H1 (cell line): Measurements from ENCODE around the gene CFAP97D2. TPM values are rescaled to one million over a fixed set of nuclear protein-coding genes. Genes with fewer than 3 reads are reported as not detected.

ENCODE experiments used
- CTCF ChIA-PET: fragments of 300-600 bp; sonication (Branson Sonifier 250); formaldehyde crosslinking; loops from one replicate; lab custom pipeline; 2021; ENCODE audit not compliant: partially characterized antibody; lab: Charles Lee
- POLR2A ChIA-PET: fragments of 300-600 bp; sonication (Branson Sonifier 250); formaldehyde crosslinking; loops from one replicate; lab custom pipeline; 2021; ENCODE audit warnings: inconsistent platforms; ENCODE audit not compliant: partially characterized antibody; lab: Charles Lee
- DNase-seq, 2 experiments: peaks; one replicate each; pipeline versions ENCODE4 v3.0.0 to v3.0.0-alpha.2; 2010 to 2022; ENCODE audit warnings: low spot score in 2 of 2, low read depth in 1 of 2, mixed read lengths in 1 of 2
- FAIRE-seq: peaks from 2 replicates; lab custom pipeline; 2011; peaks lifted over from hg19 to GRCh38; lab: Jason Lieb, UNC
- H2AFZ ChIP-seq: 2 replicates; pipeline ENCODE4 v1.8.1; 2012; ENCODE audit warnings: low read length, inconsistent platforms
- H2AK5ac ChIP-seq: 2 replicates; pipeline ENCODE4 v1.6.1; 2013; ENCODE audit warnings: low read depth, low read length
- H2BK120ac ChIP-seq: replicated peaks from 2 replicates; pipeline ENCODE3; 2013; ENCODE audit warnings: low read depth, low read length, inconsistent platforms
- H2BK12ac ChIP-seq: 2 replicates; pipeline ENCODE4 v1.6.1; 2013; ENCODE audit warnings: low read depth, low read length
- H2BK15ac ChIP-seq: 2 replicates; pipeline ENCODE4 v1.6.1; 2013; ENCODE audit warnings: low read length
- H2BK20ac ChIP-seq: 2 replicates; pipeline ENCODE4 v1.6.1; 2013; ENCODE audit warnings: low read length
- H2BK5ac ChIP-seq: 2 replicates; pipeline ENCODE4 v1.6.1; 2013; ENCODE audit warnings: low read depth, low read length
- H3K14ac ChIP-seq: 2 replicates; pipeline ENCODE4 v1.6.1; 2013; ENCODE audit warnings: inconsistent platforms; ENCODE audit not compliant: insufficient read length
- H3K18ac ChIP-seq: 2 replicates; pipeline ENCODE4 v1.6.1; 2013; ENCODE audit warnings: low read length; ENCODE audit errors: extremely low read depth
- H3K23ac ChIP-seq: 2 replicates; pipeline ENCODE4 v1.6.1; 2013; ENCODE audit warnings: inconsistent platforms; ENCODE audit not compliant: insufficient read length
- H3K23me2 ChIP-seq: 2 replicates; pipeline ENCODE4 v1.6.1; 2013; ENCODE audit warnings: low read depth, low read length
- H3K27ac ChIP-seq: 2 replicates; pipeline ENCODE4 v1.6.1; 2011; ENCODE audit warnings: low read depth, low read length, inconsistent platforms
- H3K27me3 ChIP-seq, 4 experiments: replicated peaks in 1 of 4; 1 replicate in 1 of 4; 2 replicates in 3 of 4; pipeline versions ENCODE4 v1.6.1 to v1.8.1; 2011 to 2013; ENCODE audit warnings: low read length in 3 of 4, mild to moderate bottlenecking in 3 of 4, inconsistent platforms in 2 of 4, mixed read lengths in 2 of 4, moderate library complexity in 1 of 4; ENCODE audit not compliant: control insufficient read depth in 3 of 4, insufficient read depth in 3 of 4; ENCODE audit errors: extremely low read depth in 1 of 4
- H3K36me3 ChIP-seq, 4 experiments: 2 replicates each; pipeline versions ENCODE4 v1.6.1 to v1.8.1; 2011 to 2013; ENCODE audit warnings: mild to moderate bottlenecking in 4 of 4, low read length in 3 of 4, moderate library complexity in 2 of 4, control low read depth in 1 of 4, inconsistent platforms in 1 of 4; ENCODE audit not compliant: insufficient read depth in 4 of 4, control insufficient read depth in 2 of 4
- H3K4ac ChIP-seq: replicated peaks from 2 replicates; pipeline ENCODE3; 2013; ENCODE audit warnings: low read length, low read depth, mixed read lengths, inconsistent platforms; ENCODE audit not compliant: insufficient read length
- H3K4me1 ChIP-seq, 4 experiments: replicated peaks in 1 of 4; 1 replicate in 1 of 4; 2 replicates in 3 of 4; pipeline versions ENCODE4 v1.6.1 to v1.8.1; 2011 to 2013; ENCODE audit warnings: low read length in 3 of 4, inconsistent platforms in 2 of 4, mixed read lengths in 1 of 4; ENCODE audit not compliant: insufficient read depth in 4 of 4, control insufficient read depth in 3 of 4
- H3K4me2 ChIP-seq, 2 experiments: 2 replicates each; pipeline versions ENCODE4 v1.6.1 to v1.8.1; 2011 to 2013; ENCODE audit warnings: low read depth in 2 of 2, low read length in 2 of 2, control low read depth in 1 of 2, inconsistent platforms in 1 of 2, mild to moderate bottlenecking in 1 of 2; ENCODE audit not compliant: insufficient read depth in 1 of 2
- H3K4me3 ChIP-seq, 4 experiments: fragments of 200-600, 300-600 bp in 1 of 4; sonication (generic), shearing (Covaris generic), sonication (Bioruptor Twin) in 1 of 4; 2 replicates each; pipeline versions ENCODE4 v1.5.1 to v1.8.1; 2011 to 2016; ENCODE audit warnings: low read length in 4 of 4, low read depth in 3 of 4, control low read depth in 2 of 4, inconsistent platforms in 2 of 4, mild to moderate bottlenecking in 2 of 4, mixed read lengths in 1 of 4, moderate library complexity in 1 of 4; ENCODE audit not compliant: insufficient read depth in 2 of 4; ENCODE audit errors: extremely low read depth in 1 of 4
- H3K56ac ChIP-seq: replicated peaks from 2 replicates; pipeline ENCODE3; 2013; ENCODE audit warnings: low read depth, mild to moderate bottlenecking, mixed read lengths, low read length, inconsistent platforms; ENCODE audit not compliant: insufficient read length
- H3K79me1 ChIP-seq: 2 replicates; pipeline ENCODE4 v1.6.1; 2013; ENCODE audit warnings: low read depth, low read length, control low read depth
- H3K79me2 ChIP-seq, 2 experiments: 2 replicates each; pipeline versions ENCODE4 v1.6.1 to v1.8.1; 2012 to 2013; ENCODE audit warnings: low read length in 2 of 2, mild to moderate bottlenecking in 2 of 2, inconsistent platforms in 1 of 2; ENCODE audit not compliant: insufficient read depth in 2 of 2, control insufficient read depth in 1 of 2
- H3K9ac ChIP-seq, 4 experiments: replicated peaks in 1 of 4; 1 replicate in 1 of 4; 2 replicates in 3 of 4; pipeline versions ENCODE4 v1.6.1 to v1.8.1; 2011 to 2013; ENCODE audit warnings: low read depth in 3 of 4, low read length in 3 of 4, control low read depth in 2 of 4, mild to moderate bottlenecking in 2 of 4, moderate library complexity in 2 of 4, inconsistent platforms in 1 of 4; ENCODE audit errors: extremely low read depth in 1 of 4
- H3K9me3 ChIP-seq, 2 experiments: 2 replicates each; pipeline versions ENCODE4 v1.6.1 to v1.8.1; 2012 to 2013; ENCODE audit warnings: mild to moderate bottlenecking in 2 of 2, moderate library complexity in 2 of 2, control low read depth in 1 of 2, inconsistent platforms in 1 of 2, low read depth in 1 of 2, low read length in 1 of 2, mixed read lengths in 1 of 2; ENCODE audit not compliant: insufficient read depth in 2 of 2
- H4K20me1 ChIP-seq, 2 experiments: replicated peaks in 1 of 2; 2 replicates each; pipeline versions ENCODE3 to v1.8.1; 2011 to 2013; ENCODE audit warnings: inconsistent platforms in 2 of 2, low read length in 2 of 2, mild to moderate bottlenecking in 1 of 2; ENCODE audit not compliant: insufficient read depth in 2 of 2, control insufficient read depth in 1 of 2
- H4K5ac ChIP-seq: 2 replicates; pipeline ENCODE4 v1.6.1; 2013; ENCODE audit warnings: low read length, low read depth, mixed read lengths, inconsistent platforms; ENCODE audit not compliant: insufficient read length
- H4K8ac ChIP-seq: 2 replicates; pipeline ENCODE4 v1.8.0; 2013; ENCODE audit warnings: mild to moderate bottlenecking, moderate library complexity, low read length, inconsistent platforms; ENCODE audit not compliant: insufficient read depth; ENCODE audit errors: extremely low read depth
- H4K91ac ChIP-seq: replicated peaks from 2 replicates; pipeline ENCODE3; 2013; ENCODE audit warnings: low read length, mixed read lengths, inconsistent platforms; ENCODE audit not compliant: insufficient read length
- ASH2L ChIP-seq: fragments of 200-600, 300-600 bp; sonication (generic); IDR thresholded peaks from one replicate; pipeline ENCODE4 v1.7.1; 2017; ENCODE audit warnings: low read length
- BCL11A ChIP-seq, 2 experiments: IDR thresholded peaks; one replicate each; pipeline ENCODE4 v1.6.1; 2011; ENCODE audit warnings: low read depth in 2 of 2, low read length in 2 of 2, mild to moderate bottlenecking in 2 of 2
- CHD2 ChIP-seq: IDR thresholded peaks from 2 replicates; pipeline ENCODE4 v1.6.1; 2012; ENCODE audit warnings: low read length, improper control_type of control experiment
- PHF8 ChIP-seq: fragments of 200-600 bp; sonication (generic); conservative IDR thresholded peaks from 2 replicates; pipeline ENCODE4 v1.7.1; 2012; ENCODE audit warnings: low read depth, mild to moderate bottlenecking, inconsistent platforms, low read length, moderate library complexity
- POLR2AphosphoS5 ChIP-seq: IDR thresholded peaks from 2 replicates; pipeline ENCODE4 v1.6.1; 2011; ENCODE audit warnings: low read depth, low read length
- RAD21 ChIP-seq, 2 experiments: IDR thresholded peaks in 1 of 2; conservative IDR thresholded peaks in 1 of 2; 2 replicates each; pipeline ENCODE4 v1.6.1; 2011; ENCODE audit warnings: low read depth in 2 of 2, low read length in 2 of 2, improper control_type of control experiment in 1 of 2, inconsistent platforms in 1 of 2, mild to moderate bottlenecking in 1 of 2, moderate library complexity in 1 of 2
- SIN3A ChIP-seq, 2 experiments: IDR thresholded peaks in 1 of 2; conservative IDR thresholded peaks in 1 of 2; 2 replicates each; pipeline ENCODE4 v1.6.1; 2011 to 2012; ENCODE audit warnings: low read length in 2 of 2, improper control_type of control experiment in 1 of 2, low read depth in 1 of 2, mild to moderate bottlenecking in 1 of 2
- SRF ChIP-seq: IDR thresholded peaks from 2 replicates; pipeline ENCODE4 v1.6.1; 2011; ENCODE audit warnings: mild to moderate bottlenecking, low read depth, low read length, moderate library complexity
- TEAD4 ChIP-seq: IDR thresholded peaks from 2 replicates; pipeline ENCODE4 v1.6.1; 2012; ENCODE audit warnings: low read depth, low read length, inconsistent platforms, mixed read lengths
- YY1 ChIP-seq: IDR thresholded peaks from 2 replicates; pipeline ENCODE4 v1.6.1; 2011; ENCODE audit warnings: low read depth, mild to moderate bottlenecking, low read length
- ZNF274 ChIP-seq: IDR thresholded peaks from 2 replicates; pipeline ENCODE4 v1.7.0; 2012; ENCODE audit warnings: low read length, borderline replicate concordance; ENCODE audit errors: extremely low read depth
- WGBS, 2 experiments: shearing (Covaris generic) in 1 of 2; methylation state at CpG; one replicate each; pipeline versions ENCODE4 v1.1.6 to v1.1.7; 2013 to 2015; ENCODE audit warnings: low lambda C conversion rate in 2 of 2, mixed read lengths in 2 of 2, inconsistent platforms in 1 of 2, low coverage in 1 of 2, missing lambda C conversion rate in 1 of 2; ENCODE audit not compliant: insufficient replicate concordance in 2 of 2, insufficient coverage in 1 of 2, insufficient read length in 1 of 2; ENCODE audit errors: extremely low coverage in 1 of 2, missing lambda C conversion rate in 1 of 2; 5-methylcytosine and 5-hydroxymethylcytosine counted together
- polyA plus RNA-seq, 7 experiments: library from polyadenylated mRNA; depleted of rRNA in 3 of 7; stranded (reverse) in 5 of 7; unstranded in 2 of 7; fragments of >200 nt in 5 of 7; fragments of 200-250 nt in 2 of 7; gene quantifications; 1 replicate in 5 of 7; 2 replicates in 1 of 7; 4 replicates in 1 of 7; pipeline versions ENCODE4 v1.2.1 to v1.2.3, GENCODE V29; 2011 to 2013; ENCODE audit warnings: missing spikeins in 2 of 7, mixed read lengths in 2 of 7
- total RNA-seq: library from RNA; stranded (reverse); fragmentation: NEBNext Ultra II Directional; extraction: Animal tissue kit (Norgen Biotek cat#: 25700); gene quantifications from 2 replicates; pipeline ENCODE4 v1.2.1, GENCODE V29; 2021

The CFAP97D2 gene
- total and polyA plus RNA-seq, 2 of the 8 experiments (the other 6 are each of a cell fraction or from before 2014, with no cell fraction given) = not detected

DNA sequence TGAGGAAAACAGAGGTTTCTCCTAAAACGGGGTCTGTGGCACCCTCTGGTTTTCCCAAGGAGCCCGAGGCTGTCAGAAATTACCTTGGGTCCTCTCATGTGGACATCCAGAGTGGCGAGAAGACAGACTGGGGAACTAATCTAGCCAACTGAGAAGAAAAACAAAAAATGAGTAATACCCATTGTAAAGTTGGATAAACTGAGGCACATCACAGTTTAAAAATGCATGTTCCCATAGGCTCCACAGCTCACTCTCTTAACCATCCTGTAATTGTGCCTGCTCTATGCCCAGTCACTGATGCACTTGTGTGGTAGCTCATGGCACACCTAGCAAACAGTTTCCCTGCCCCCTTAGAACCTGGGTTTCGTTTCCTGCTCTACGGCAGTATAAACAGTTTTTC lies 87.2 kb downstream of the CFAP97D2 start:
- no peak overlapping the region for H3K4me2 ChIP-seq
- FAIRE-seq (no peak), DNase-seq (no peak)
- H2BK15ac ChIP-seq = no peak overlapping the region
- H2BK20ac ChIP-seq = no peak overlapping the region
- peaks cover 0 to 9% of the 10 kb centered on the region in 2 experiments for H4K20me1 ChIP-seq
- no peak overlapping the region for H3K27ac ChIP-seq
- H3K9ac ChIP-seq = no peak overlapping the region
- H3K27me3 ChIP-seq = no peaks in the 10 kb centered on the region
- no peak overlapping the region for H4K91ac ChIP-seq
- H3K36me3 ChIP-seq = peaks cover 16 to 88% (median 64%) of the 10 kb centered on the region in 4 experiments; a peak in 7 of 8 replicates
- no peak overlapping the region for H3K4me3 ChIP-seq
- ChIA-PET POLR2A (interaction anchor here (0.7 to 7.2 kb wide), 7 partner anchors 8 to 79 kb away, joined by 3 to 44 read pairs (median 6); partner anchors contain the start of gene UPF3A), CTCF (no interaction called here)
- no peak overlapping the region for H3K4ac ChIP-seq
- no peak overlapping the region for H2AFZ ChIP-seq
- no peaks in the 10 kb centered on the region for H3K4me1 ChIP-seq
- H3K79me2 ChIP-seq = no peaks in the 10 kb centered on the region
- H2BK12ac ChIP-seq = no peak overlapping the region
- H2BK120ac ChIP-seq = no peak overlapping the region
- H4K5ac ChIP-seq = no peak overlapping the region
- H3K23ac ChIP-seq = no peak overlapping the region
- H2AK5ac ChIP-seq = no peak overlapping the region
- H2BK5ac ChIP-seq = no peak overlapping the region
- no peaks in the 10 kb centered on the region for H3K23me2 ChIP-seq
- TF ChIP-seq TEAD4 (no peak), POLR2AphosphoS5 (no peak), ZNF274 (no peak), SRF (no peak), SIN3A (conservative IDR thresholded peaks at IDR 0.05 in 1 of 2, IDR thresholded peaks at IDR 0.05 in 1 of 2; ENCODE audit: low read depth in 1 of 2, low read length in 2 of 2) (no peak), YY1 (no peak), BCL11A (IDR thresholded peaks at IDR 0.05; ENCODE audit: low read depth in 2 of 2, low read length in 2 of 2) (no peak), PHF8 (no peak), CHD2 (no peak), ASH2L (no peak), RAD21 (IDR thresholded peaks at IDR 0.05 in 1 of 2, conservative IDR thresholded peaks at IDR 0.05 in 1 of 2; ENCODE audit: low read depth in 2 of 2, low read length in 2 of 2) (no peak)
- 87% methylated on average over 5 of the region's 5 CpGs; no CpG with 5 or more reads in 1 of the 2 experiments for WGBS, 2 experiments
- H3K18ac ChIP-seq = no peak overlapping the region
- no peaks in the 10 kb centered on the region for H3K79me1 ChIP-seq
- no peaks in the 10 kb centered on the region for H3K9me3 ChIP-seq
- no peak overlapping the region for H4K8ac ChIP-seq
- H3K56ac ChIP-seq = no peak overlapping the region
- H3K14ac ChIP-seq = no peak overlapping the region
